ENCODE data around the gene SLC35D2. TPM values are rescaled to one million over a fixed set of nuclear protein-coding genes. Genes with fewer than 3 reads are reported as not detected.

SLC35D2 gene
- total and polyA plus RNA-seq, 11 donors: 8.2 to 23.1 (median 15.9) TPM

- Histone ChIP-seq H3K36me3 (no peaks in the 10 kb centered on the region), H3K9me3 (no peaks in the 10 kb centered on the region), H3K27me3 (no peaks in the 10 kb centered on the region), H3K4me1 (peaks cover 6 to 55% (median 29%) of the 10 kb centered on the region in 12 donors), H3K4me3 (peak overlapping the region; percentile 42 to 97 (median 78)), H3K27ac (peak overlapping the region; percentile 51 to 100 (median 100))
- TF ChIP-seq CTCF (IDR thresholded peaks at IDR 0.05): no peak
- no peak for TF ChIP-seq POLR2A (IDR thresholded peaks at IDR 0.05)
- peak in 4 of 5 donors; percentile 22 to 65 (median 32) for DNase-seq
- ATAC-seq: peak in 1 of 4 donors; percentile 0
- intact Hi-C loops (cut with DNase I): loop anchor here in 7 of 10 donors (1.0 to 10.0 kb wide), 11 partner anchors 31 to 240 kb away; partner anchors contain the start of genes SLC35D2 (in 5 of the 7), HABP4 (in 4 of the 7) and PRXL2C (in 2 of the 7)
- WGBS, 4 donors: 0% methylated on average over 6 to 62 of the region's 62 CpGs
Measured at GRCh38 chr9:96417661-96418082, 34.2 kb upstream of the SLC35D2 start.

GRCh38 chr9:96417051-96417586, 33.6 kb upstream of the SLC35D2 start:
- TF ChIP-seq POLR2A (IDR thresholded peaks at IDR 0.05) (peak in 1 of 2 donors; percentile 63), CTCF (IDR thresholded peaks at IDR 0.05) (peak in 4 of 12 donors; percentile 27 to 44 (median 31))
- Histone ChIP-seq H3K4me1 (peaks cover 6 to 57% (median 29%) of the 10 kb centered on the region in 12 donors), H3K4me3 (peak overlapping the region; percentile 42 to 97 (median 78))

GRCh38 chr9:96413302-96414221, 30.1 kb upstream of the SLC35D2 start:
- H3K27me3 ChIP-seq: no peaks in the 10 kb centered on the region
- intact Hi-C loops (cut with DNase I): loop anchor here in 1 of 10 donors (10.0 kb wide), 1 partner anchor 69 kb away; no protein-coding TSS in a partner anchor
- DNase-seq (no peak), ATAC-seq (no peak)
- H3K36me3 ChIP-seq: no peaks in the 10 kb centered on the region
- peaks cover 3 to 38% (median 9%) of the 10 kb centered on the region in 12 donors for H3K4me1 ChIP-seq
- peak overlapping the region in 2 of 12 donors; percentile 5 to 32 for H3K4me3 ChIP-seq
- no peaks in the 10 kb centered on the region for H3K9me3 ChIP-seq
- H3K27ac ChIP-seq: peak overlapping the region in 4 of 12 donors; percentile 18 to 79 (median 36)
- 31 to 35% (median 33%) methylated on average over 7 of the region's 7 CpGs for WGBS, 4 donors
- TF ChIP-seq CTCF (IDR thresholded peaks at IDR 0.05) (no peak), POLR2A (IDR thresholded peaks at IDR 0.05) (no peak)

More at GRCh38 chr9:96417051-96417586, 33.6 kb upstream of the SLC35D2 start:
- H3K27me3 ChIP-seq: no peaks in the 10 kb centered on the region
- intact Hi-C loops (cut with DNase I): loop anchor here in 5 of 10 donors (1.0 to 10.0 kb wide), 7 partner anchors 34 to 240 kb away; partner anchors contain the start of genes SLC35D2 (in 4 of the 5), HABP4 (in 1 of the 5) and PRXL2C (in 1 of the 5)
- H3K36me3 ChIP-seq: no peaks in the 10 kb centered on the region
- peak in 3 of 4 donors; percentile 21 to 30 (median 25) for ATAC-seq
- H3K9me3 ChIP-seq: no peaks in the 10 kb centered on the region
- H3K27ac ChIP-seq: peak overlapping the region; percentile 51 to 100 (median 100)
- DNase-seq: peak; percentile 90 to 95 (median 92)
- 0 to 1% (median 0%) methylated on average over 34 to 50 of the region's 50 CpGs for WGBS, 4 donors

Data from heart left ventricle (tissue), 16 donors.